ENCODE data around the gene SMIM44. TPM values are rescaled to one million over a fixed set of nuclear protein-coding genes. Genes with fewer than 3 reads are reported as not detected.

The SMIM44 gene
- total and polyA plus RNA-seq, 2 donors (not counting 1 experiment from before 2014, with no cell fraction given): not detected

DNA sequence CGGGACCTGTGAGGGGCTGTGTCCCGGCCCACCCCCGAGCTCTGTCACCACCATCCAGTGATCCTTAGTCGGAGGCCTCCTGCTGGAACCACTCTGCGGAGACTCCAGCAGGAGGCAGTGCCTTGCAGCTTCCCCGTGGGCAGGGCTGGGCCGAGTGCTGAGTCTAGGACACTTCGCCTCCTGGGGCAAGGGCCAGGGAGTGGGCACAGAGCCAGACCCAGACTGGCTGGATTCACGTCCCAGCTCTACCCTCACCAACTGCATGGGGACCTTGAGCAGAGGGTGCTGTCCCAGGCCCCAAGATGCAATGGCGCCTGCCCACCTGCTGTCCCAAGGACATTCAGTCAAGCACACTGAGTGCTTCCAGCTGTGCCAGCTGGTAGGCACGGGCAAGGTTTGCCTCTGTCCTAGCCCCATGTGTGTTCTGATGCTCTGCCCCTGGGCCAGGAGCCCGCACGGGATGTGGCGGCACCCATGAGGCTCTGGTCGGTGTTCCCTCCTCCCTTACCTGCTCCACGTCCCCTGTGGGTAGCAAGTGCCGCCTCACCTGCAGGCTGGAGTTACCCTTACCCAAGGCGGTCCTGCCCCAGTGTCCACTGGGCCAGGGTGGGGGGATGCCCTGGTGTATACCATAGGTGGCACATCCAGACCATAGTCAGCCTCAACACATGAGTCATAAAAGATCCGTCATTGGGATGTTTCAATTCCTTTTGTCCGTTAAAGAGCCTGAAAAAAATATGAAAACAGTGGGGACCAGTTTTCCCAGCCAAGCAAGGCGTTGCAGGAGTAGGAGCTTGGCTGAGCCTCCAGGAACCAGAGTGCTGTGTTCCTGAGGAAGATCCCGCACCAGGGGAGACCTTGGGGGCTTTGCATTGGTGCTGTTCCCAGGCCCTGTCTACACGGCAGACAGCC lies 30.2 kb upstream of the SMIM44 start:
- Mint-ChIP-seq H3K4me3 (no peak overlapping the region), H3K27ac (peak overlapping the region; percentile 32), H3K27me3 (no peaks in the 10 kb centered on the region), H3K4me1 (peaks cover 57% of the 10 kb centered on the region), H3K9me3 (ENCODE audit: insufficient read depth) (no peaks in the 10 kb centered on the region)
- CTCF ChIA-PET: no interaction called here
- intact Hi-C loops (cut with micrococcal nuclease): no loop called here
- H3K4me1 ChIP-seq (ENCODE audit: control insufficient read depth in 2 of 2, insufficient read depth in 2 of 2, low read length in 2 of 2): peaks cover 10 to 27% of the 10 kb centered on the region in 2 donors
- TF ChIP-seq EZH2 (IDR thresholded peaks at IDR 0.05; ENCODE audit: borderline replicate concordance, insufficient read depth, low read depth, low read length, poor library complexity, severe bottlenecking): no peak
- ATAC-seq (ENCODE audit: low read depth): no peak
- H3K4me3 ChIP-seq (ENCODE audit: control extremely low read depth in 1 of 5, extremely low read depth in 1 of 5, insufficient read depth in 1 of 5, low read depth in 2 of 5, low read length in 4 of 5): no peak overlapping the region
- H3K4me2 ChIP-seq (replicated peaks; ENCODE audit: low read depth, low read length, poor library complexity, severe bottlenecking): no peak overlapping the region
- peaks cover 91% of the 10 kb centered on the region for H4K20me1 ChIP-seq (ENCODE audit: control insufficient read depth, insufficient read depth, low read length, poor library complexity, severe bottlenecking)
- WGBS (ENCODE audit: insufficient coverage): 95% methylated on average over 22 of the region's 23 CpGs
- peaks cover 98% of the 10 kb centered on the region for H3K79me2 ChIP-seq (ENCODE audit: control insufficient read depth, insufficient read depth, low read length)
- no peak overlapping the region for H3K9ac ChIP-seq (ENCODE audit: low read length)
- POLR2A ChIA-PET: no interaction called here
- DNase-seq: no peak
- H3K27ac ChIP-seq (ENCODE audit: low read length in 2 of 2): no peak overlapping the region
- H2AFZ ChIP-seq (ENCODE audit: insufficient read depth, low read depth, low read length, poor library complexity, severe bottlenecking): no peak overlapping the region
- peaks cover 0 to 39% of the 10 kb centered on the region in 2 experiments for H3K36me3 ChIP-seq (replicated peaks in 1 of 2; ENCODE audit: control extremely low read depth in 1 of 2, control insufficient read depth in 1 of 2, extremely low read depth in 1 of 2, insufficient read depth in 2 of 2, low read length in 1 of 2)
- H3K9me3 ChIP-seq (ENCODE audit: control extremely low read depth in 1 of 3, control insufficient read depth in 2 of 3, insufficient read depth in 1 of 3, low read length in 2 of 3): peaks cover 0 to 5% (median 0%) of the 10 kb centered on the region in 3 donors
- H3K27me3 ChIP-seq (replicated peaks in 1 of 4; ENCODE audit: control extremely low read depth in 1 of 4, control insufficient read depth in 3 of 4, insufficient read depth in 4 of 4, low read length in 3 of 4): no peaks in the 10 kb centered on the region

DNA sequence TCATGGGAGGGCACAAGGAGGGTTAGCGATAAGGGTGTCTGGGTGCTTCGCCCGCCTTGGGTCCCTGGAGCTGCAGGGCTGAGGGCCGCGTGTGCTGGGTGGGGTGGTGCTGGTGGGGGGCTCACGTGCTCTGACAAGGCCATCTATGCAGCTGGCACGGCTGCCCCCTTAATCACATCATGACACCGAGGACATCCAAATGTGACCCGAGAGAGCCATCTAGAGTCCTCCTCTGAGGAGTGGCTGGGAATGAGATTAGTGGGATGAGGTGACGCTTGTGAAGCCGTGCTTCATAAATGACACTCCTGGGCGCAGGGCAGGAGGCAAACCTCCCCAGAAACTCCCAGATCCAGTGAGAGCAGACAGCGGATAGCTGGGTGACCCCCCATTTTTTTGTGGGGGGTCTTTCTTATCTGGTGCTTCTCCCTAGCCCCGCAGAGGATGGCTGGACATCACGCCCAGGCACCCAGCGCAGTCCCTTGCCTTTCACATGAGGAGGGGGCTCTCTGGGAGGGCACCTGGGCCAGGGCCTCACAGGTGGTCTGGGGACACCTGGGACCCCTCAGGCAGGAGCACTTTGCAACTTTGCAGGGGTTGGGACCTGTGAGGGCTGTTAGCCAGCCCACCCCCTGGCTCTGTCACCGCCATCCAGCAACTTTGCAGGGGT lies 29.5 kb upstream of the SMIM44 start:
- H3K4me3 Mint-ChIP-seq: no peak overlapping the region
- DNase-seq (no peak), ATAC-seq (ENCODE audit: low read depth) (no peak)
- H3K27ac ChIP-seq (ENCODE audit: low read length in 2 of 2): no peak overlapping the region
- intact Hi-C loops (cut with micrococcal nuclease): no loop called here
- H3K36me3 ChIP-seq (replicated peaks in 1 of 2; ENCODE audit: control extremely low read depth in 1 of 2, control insufficient read depth in 1 of 2, extremely low read depth in 1 of 2, insufficient read depth in 2 of 2, low read length in 1 of 2): peaks cover 0 to 39% of the 10 kb centered on the region in 2 experiments
- no peaks in the 10 kb centered on the region for H3K27me3 ChIP-seq (replicated peaks in 1 of 4; ENCODE audit: control extremely low read depth in 1 of 4, control insufficient read depth in 3 of 4, insufficient read depth in 4 of 4, low read length in 3 of 4)
- no peaks in the 10 kb centered on the region for H3K9me3 Mint-ChIP-seq (ENCODE audit: insufficient read depth)
- no peak overlapping the region for H3K9ac ChIP-seq (ENCODE audit: low read length)
- H3K27me3 Mint-ChIP-seq: no peaks in the 10 kb centered on the region
- POLR2A ChIA-PET: no interaction called here
- peaks cover 11 to 23% of the 10 kb centered on the region in 2 donors for H3K4me1 ChIP-seq (ENCODE audit: control insufficient read depth in 2 of 2, insufficient read depth in 2 of 2, low read length in 2 of 2)
- TF ChIP-seq, protein P1, sequence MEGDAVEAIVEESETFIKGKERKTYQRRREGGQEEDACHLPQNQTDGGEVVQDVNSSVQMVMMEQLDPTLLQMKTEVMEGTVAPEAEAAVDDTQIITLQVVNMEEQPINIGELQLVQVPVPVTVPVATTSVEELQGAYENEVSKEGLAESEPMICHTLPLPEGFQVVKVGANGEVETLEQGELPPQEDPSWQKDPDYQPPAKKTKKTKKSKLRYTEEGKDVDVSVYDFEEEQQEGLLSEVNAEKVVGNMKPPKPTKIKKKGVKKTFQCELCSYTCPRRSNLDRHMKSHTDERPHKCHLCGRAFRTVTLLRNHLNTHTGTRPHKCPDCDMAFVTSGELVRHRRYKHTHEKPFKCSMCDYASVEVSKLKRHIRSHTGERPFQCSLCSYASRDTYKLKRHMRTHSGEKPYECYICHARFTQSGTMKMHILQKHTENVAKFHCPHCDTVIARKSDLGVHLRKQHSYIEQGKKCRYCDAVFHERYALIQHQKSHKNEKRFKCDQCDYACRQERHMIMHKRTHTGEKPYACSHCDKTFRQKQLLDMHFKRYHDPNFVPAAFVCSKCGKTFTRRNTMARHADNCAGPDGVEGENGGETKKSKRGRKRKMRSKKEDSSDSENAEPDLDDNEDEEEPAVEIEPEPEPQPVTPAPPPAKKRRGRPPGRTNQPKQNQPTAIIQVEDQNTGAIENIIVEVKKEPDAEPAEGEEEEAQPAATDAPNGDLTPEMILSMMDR (IDR thresholded peaks at IDR 0.05): no peak
- TF ChIP-seq EZH2 (IDR thresholded peaks at IDR 0.05; ENCODE audit: borderline replicate concordance, insufficient read depth, low read depth, low read length, poor library complexity, severe bottlenecking): no peak
- no peak overlapping the region for H2AFZ ChIP-seq (ENCODE audit: insufficient read depth, low read depth, low read length, poor library complexity, severe bottlenecking)
- no peak overlapping the region for H3K4me2 ChIP-seq (replicated peaks; ENCODE audit: low read depth, low read length, poor library complexity, severe bottlenecking)
- H3K27ac Mint-ChIP-seq: no peak overlapping the region
- peaks cover 0 to 5% (median 0%) of the 10 kb centered on the region in 3 donors for H3K9me3 ChIP-seq (ENCODE audit: control extremely low read depth in 1 of 3, control insufficient read depth in 2 of 3, insufficient read depth in 1 of 3, low read length in 2 of 3)
- peaks cover 91% of the 10 kb centered on the region for H4K20me1 ChIP-seq (ENCODE audit: control insufficient read depth, insufficient read depth, low read length, poor library complexity, severe bottlenecking)
- H3K4me3 ChIP-seq (ENCODE audit: control extremely low read depth in 1 of 5, extremely low read depth in 1 of 5, insufficient read depth in 1 of 5, low read depth in 2 of 5, low read length in 4 of 5): no peak overlapping the region
- peaks cover 58% of the 10 kb centered on the region for H3K4me1 Mint-ChIP-seq
- H3K79me2 ChIP-seq (ENCODE audit: control insufficient read depth, insufficient read depth, low read length): peaks cover 98% of the 10 kb centered on the region
- WGBS (ENCODE audit: insufficient coverage): 96% methylated on average over 9 of the region's 17 CpGs
- CTCF ChIA-PET: no interaction called here

Data from B cell (primary cell).